ENCODE data around the gene PTGES2.

PTGES2 gene

GRCh38 chr9:128091571-128091970 lies 36.0 kb downstream of the PTGES2 start:
- DNase-seq (ENCODE audit: low spot score): no peak
- TF ChIP-seq, protein P1, sequence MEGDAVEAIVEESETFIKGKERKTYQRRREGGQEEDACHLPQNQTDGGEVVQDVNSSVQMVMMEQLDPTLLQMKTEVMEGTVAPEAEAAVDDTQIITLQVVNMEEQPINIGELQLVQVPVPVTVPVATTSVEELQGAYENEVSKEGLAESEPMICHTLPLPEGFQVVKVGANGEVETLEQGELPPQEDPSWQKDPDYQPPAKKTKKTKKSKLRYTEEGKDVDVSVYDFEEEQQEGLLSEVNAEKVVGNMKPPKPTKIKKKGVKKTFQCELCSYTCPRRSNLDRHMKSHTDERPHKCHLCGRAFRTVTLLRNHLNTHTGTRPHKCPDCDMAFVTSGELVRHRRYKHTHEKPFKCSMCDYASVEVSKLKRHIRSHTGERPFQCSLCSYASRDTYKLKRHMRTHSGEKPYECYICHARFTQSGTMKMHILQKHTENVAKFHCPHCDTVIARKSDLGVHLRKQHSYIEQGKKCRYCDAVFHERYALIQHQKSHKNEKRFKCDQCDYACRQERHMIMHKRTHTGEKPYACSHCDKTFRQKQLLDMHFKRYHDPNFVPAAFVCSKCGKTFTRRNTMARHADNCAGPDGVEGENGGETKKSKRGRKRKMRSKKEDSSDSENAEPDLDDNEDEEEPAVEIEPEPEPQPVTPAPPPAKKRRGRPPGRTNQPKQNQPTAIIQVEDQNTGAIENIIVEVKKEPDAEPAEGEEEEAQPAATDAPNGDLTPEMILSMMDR (IDR thresholded peaks at IDR 0.05; ENCODE audit: extremely low read depth, missing control alignments): no peak

- DNase-seq (ENCODE audit: low spot score): no peak
- TF ChIP-seq, protein P1 (IDR thresholded peaks at IDR 0.05; ENCODE audit: extremely low read depth, missing control alignments): no peak
Measured at GRCh38 chr9:128091144-128091543, 36.4 kb downstream of the PTGES2 start.

DNA sequence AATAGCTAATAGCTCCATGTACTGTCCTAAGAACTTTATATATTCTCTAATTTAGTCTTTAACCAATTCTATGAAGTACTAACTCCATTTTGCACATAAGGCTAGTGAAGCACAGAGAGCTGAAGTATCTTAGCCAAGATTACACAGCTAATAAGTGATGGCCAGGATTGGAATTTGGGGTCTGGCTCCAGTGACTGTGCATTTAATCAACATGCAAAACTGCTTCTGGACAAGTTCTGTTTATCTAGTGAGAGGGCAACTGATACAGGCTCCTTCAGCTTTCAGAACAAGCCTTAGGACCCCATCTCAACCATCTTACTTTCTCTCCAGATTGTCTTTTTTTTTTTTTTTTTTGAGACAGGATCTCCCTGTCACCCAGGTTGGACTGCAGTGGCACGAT lies 38.2 kb downstream of the PTGES2 start:
- TF ChIP-seq, protein P1 (IDR thresholded peaks at IDR 0.05; ENCODE audit: extremely low read depth, missing control alignments): no peak
- no peak for DNase-seq (ENCODE audit: low spot score)

GRCh38 chr9:128088253-128088945 lies 39.1 kb downstream of the PTGES2 start:
- no peak for DNase-seq (ENCODE audit: low spot score)
- TF ChIP-seq, protein P1 (IDR thresholded peaks at IDR 0.05; ENCODE audit: extremely low read depth, missing control alignments): no peak

DNA sequence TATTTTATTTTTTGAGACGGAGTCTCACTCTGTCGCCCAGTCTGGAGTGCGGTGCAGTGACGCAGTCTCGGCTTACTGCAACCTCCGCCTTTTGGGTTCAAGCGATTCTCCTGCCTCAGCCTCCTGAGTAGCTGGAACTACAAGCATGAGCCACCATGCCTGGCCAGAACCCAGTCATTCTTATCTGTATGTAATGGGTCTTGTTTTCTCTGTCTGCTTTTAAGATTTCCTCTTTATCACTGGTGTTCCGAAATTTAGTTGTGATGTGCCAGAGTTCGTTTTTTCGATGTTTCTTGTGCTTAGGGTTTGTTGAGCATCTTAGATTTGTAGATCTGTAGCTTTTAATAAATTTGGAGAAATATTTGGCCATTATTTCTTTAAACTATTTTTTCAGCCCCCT lies 40.3 kb downstream of the PTGES2 start:
- DNase-seq (ENCODE audit: low spot score): no peak
- TF ChIP-seq, protein P1 (IDR thresholded peaks at IDR 0.05; ENCODE audit: extremely low read depth, missing control alignments): no peak

- TF ChIP-seq, protein P1 (IDR thresholded peaks at IDR 0.05; ENCODE audit: extremely low read depth, missing control alignments): no peak
- no peak for DNase-seq (ENCODE audit: low spot score)
Measured at GRCh38 chr9:128085943-128086342, 41.6 kb downstream of the PTGES2 start.

DNA sequence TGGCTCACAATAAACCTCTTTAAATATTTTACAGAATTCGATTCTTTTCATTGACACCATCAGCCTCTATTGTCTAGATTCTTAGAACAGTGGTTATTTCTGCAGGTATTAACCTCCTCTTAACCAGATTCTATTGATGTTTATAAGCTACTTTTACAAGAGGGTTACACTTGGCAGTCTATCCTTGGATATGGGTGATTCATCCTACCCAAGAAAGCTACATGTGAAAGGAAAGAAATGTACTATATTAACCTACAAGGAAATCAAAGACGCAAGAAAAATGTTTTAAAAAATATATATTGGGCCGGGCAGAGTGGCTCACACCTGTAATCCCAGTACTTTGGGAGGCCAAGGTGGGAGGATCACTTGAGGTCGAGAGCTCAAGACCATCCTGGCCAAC lies 42.8 kb downstream of the PTGES2 start:
- no peak for DNase-seq (ENCODE audit: low spot score)
- TF ChIP-seq, protein P1 (IDR thresholded peaks at IDR 0.05; ENCODE audit: extremely low read depth, missing control alignments): no peak
